IPS DF 19.7 (cell line): ENCODE results near the gene WDR75.
"Not testable (repeated sequence)": the region's sequence is repeated elsewhere in the genome, so short reads cannot be mapped to it uniquely, and the experiment has no call there.

Source experiments
- DNase-seq: peaks from one replicate; pipeline ENCODE4 v3.0.0-alpha.2; 2013; ENCODE audit warnings: low read depth, low spot score

The WDR75 gene

DNA sequence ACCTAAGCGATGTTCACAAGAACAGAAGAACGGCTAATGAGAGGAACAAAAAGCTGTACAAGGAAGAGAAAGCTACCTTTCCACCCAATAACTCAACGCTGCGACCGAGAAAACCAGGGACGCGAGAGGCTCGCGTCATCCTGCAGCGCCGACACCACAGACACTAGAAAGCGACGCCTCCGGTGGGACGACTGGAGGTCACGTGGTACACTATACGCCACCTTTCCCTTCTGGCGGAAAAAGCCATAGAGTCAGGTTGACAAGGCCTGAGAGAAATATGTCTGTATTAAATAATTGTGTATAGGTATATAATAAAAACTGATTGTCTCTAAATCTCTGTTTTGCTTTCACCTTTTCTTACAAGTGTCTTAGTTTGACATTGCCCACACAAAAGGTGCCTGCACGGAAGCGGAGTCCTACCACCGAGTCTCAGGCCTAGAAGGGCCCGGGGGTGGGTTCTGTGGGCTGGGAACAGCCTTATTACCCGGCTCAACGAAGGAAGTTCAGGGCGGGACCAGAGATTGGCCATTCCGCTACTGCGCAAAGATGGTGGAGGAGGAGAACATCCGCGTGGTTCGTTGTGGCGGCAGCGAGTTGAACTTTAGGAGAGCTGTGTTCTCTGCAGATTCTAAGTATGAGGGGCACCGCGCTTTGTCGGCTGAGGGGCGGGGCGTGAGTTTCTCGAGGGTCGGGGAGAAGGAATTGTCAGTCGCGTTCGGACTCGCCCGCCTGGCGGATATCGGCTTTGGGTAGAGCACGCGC is at the start of gene WDR75:
Gene WDR75, plus strand, starts transcription at position 528 of the 762 bp plus-strand sequence. Its CDS starts 19 bp downstream, at position 547.
- DNase-seq, result peak; percentile 75

DNA sequence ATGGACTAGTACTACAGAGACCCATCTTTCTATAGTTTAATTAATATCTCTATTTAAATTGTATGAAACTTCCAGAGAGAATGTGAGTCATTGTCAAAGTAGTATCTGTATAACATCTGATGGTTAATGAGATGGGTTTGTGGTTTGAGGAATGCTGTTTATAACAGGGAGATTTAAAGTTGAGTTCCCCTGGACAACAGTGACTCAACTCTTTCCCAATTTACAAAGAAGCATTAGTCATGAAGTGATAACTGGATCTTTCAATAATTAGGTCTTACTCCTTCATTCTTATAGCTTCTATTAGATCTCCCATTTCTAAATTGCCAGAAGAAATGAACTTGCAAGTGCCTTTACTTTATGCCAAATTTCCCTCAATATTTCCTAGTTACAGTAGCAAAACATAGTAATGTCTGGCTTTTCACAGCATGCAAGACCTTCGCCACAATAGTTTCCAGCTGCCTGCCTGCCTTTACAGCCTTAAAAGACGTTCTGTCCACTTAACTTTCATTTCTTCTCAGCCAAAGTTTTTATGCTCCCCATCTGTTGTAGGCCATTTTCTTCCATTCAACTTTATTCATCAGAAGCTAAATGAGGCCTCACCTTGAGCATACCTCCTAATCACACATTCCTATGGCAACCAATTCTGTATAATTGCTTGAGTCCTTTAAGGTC is 47.7 kb upstream of the WDR75 start:
- DNase-seq, result no peak

DNA sequence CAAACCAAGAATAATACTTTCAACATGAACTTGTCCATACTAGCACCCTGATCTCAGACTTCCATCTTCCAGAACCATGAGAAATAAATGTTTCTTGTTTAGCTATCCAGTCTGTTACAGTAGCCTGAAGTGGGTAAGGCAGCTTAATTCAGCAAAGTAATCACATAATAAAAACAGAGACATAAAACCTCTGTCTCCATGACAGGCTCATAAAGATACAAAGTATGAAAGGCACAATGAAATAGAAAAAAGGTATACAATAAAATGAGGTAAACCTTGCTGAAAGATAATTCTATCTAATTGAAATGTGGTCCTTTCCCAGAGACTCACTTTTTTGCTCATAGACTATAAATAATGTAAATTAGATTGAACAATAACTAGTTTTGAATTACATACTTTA is 46.7 kb upstream of the WDR75 start:
- DNase-seq, result no peak

DNA sequence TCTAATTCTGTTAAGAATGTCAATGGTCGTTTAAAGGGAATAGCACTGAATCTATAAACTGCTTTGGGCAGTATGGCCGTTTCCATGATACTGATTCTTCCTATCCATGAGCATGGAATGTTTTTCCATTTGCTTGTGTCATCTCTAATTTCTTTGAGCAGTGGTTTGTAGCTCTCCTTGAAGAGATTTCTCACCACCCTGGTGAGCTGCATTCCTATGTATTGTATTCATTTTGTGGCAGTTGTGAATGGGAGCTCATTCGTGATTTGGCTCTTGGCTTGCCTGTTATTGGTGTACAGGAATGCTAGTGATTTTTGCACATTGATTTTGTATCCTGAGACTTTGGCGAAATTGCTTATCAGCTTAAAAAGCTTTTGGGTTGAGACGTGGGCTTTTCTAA is 38.3 kb upstream of the WDR75 start:
- DNase-seq, result no peak

DNA sequence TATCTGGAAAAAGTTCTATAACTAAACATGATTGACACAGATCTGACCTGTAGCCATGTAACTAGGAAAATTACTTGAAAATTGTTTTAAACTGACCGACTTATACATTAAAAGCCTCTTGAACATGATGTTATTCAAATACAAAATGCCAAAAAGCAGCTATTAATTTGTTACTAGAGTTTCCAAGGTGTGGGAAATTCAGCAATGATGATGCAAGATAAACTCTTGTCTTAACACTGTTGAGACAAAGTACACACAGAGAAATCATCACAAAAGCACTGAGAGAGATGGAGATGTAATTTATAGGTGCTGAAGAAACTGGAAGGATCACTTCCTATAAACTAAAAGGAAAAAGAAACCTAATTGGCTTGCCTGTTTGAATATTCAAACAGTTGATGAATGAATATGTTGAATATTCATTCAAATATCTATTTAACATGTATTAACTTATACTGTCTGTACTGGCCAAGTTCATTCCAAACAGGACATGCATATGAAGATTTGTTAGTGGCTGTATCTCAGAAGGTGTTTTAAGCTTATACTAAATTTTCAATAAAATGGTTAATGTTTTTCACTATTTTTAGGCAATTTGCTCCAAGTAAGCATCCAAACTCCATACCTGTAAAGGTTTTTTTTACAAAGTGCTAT is 34.6 kb upstream of the WDR75 start:
- DNase-seq, result no peak

DNA sequence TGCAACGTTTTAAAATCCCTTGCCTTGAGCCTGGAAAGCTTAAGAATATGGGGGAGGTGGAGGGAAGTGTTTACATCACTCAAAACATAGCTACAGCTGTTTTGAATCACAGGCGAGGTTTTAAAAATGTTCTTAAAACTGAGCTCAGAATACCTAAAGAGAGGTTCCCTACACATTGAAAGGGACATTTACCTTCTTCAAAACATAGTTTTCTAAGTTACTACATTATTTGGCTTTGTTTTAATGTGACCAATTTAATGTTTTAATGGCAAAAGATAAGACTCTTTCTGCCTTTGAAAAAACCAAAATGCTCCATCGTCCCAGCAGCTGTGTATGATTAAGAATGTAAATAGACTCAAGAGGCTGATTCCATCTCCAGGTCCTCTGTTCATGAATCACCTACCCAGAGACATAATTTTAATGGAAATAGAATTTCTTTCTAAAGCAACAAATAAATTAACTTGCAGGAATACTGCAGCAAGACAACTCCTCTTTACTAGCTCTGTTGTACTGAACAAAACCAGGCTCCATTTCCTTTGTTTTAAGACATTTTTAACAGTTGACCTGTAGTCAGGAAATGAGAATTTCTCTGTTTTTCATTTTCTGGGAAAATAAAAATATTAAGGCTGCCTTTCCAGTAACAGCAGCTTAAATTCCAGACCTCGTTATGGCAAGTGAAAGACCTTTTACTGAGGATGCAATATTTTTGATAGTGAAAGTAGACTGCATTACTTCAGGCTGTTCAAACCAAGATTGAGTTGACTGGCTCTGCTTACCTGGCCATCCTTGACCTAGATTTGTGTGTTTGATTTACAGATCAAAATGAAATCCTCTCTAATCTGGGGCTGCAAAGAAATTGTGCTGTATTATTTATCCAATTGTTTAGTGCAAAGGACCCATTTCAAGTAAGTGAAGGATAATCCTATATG is 33.7 kb upstream of the WDR75 start:
- DNase-seq, result no peak

DNA sequence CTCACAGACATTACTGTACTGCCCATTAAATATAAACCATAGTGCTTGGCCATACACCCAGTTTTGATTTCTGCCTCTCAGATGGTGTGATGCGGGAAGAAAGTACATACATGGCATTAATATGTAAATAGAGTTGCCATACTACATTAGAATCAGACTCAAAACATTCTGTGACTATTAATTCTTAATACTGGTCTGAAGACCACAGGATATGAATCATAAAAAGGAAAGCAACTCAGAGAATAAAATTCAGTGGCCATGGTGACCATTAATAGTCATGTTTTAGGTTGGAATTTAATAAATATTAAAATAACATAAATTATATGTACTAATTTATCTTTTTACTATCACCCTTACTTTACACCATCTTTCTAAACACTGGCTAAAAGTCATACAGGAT is 33.0 kb upstream of the WDR75 start:
- no peak for DNase-seq

DNA sequence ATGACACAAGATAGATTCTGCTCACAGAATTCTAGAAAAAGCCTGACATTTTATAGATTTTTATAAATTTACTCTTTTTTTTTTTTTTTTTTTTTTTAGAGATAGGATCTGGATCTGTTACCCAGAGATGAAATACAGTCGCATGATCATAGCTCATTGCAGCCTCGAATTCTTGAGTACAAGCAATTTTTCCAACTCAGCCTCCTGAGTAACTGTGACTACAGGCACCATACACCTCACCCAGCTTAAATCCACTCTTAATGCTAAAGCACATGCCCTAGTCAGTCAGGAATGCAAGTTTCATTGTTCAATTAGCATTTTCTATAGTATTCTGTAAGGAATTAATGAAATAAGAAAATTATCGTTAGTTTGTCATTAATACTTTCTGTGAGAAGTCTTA is 32.1 kb upstream of the WDR75 start:
- DNase-seq, result no peak

DNA sequence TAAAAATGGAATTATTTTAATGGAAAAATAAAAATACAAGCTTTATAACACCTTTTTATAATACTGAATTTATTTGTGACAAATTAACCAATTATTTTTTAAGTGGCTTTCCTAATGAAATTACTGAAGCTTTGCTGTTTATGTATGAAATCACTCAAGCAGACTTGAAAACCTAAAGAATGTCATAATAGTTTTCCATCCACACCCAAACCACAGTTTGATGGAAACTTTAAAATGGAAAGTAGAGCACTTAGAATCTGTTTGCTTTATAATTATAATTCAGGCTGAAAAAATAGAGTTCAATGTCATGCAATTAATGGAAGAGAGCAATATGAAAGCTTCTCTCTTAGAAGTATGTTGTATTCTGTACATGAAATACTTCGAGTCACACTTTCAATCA is 31.6 kb upstream of the WDR75 start:
- DNase-seq, result no peak

DNA sequence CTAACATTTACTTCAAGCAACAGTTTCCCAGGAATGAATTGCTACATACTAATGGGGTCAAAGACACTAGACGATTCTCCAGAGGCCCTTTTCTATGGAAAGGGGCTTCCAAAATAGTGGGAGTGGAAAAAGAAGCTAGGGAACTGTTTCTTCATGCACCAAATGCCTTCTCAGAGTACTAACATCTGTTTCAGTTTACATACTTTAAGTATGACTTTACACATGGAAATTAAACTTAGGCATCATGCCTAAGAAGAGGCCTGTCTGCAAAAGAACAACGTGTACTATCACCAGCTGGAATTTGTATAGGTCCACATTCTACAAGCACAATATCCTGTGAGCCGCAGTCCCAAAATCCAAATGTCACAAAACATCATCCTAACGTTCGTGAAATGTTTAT is 29.4 kb upstream of the WDR75 start:
- no peak for DNase-seq

DNA sequence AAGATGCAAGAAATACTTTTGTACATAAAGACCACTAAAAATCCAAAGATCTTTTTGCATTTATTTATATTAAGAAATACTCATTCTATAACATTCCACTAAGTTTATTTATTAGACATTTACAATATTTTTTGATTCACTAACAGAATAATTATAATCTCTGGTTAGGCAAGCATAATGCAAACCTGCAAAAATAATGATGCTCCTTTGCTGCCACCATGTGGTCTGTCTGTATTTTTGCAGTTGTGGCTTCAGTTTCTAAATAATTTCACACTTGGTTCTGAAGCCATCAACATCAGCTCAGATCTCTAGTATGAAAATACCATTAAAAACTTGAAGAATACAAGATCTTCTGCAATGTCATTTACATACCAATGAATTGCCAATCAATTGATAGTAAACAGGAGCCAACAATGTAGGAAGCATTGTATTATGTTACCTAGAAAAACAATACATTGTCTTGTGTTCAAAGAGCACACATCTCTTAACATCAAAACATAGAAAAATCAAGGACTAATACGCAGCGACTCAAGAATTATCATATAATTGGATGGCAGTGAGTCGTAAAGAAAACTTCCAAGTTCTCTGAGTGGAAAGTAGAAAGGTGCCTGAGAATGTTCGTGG is 28.8 kb upstream of the WDR75 start:
- DNase-seq, result no peak

DNA sequence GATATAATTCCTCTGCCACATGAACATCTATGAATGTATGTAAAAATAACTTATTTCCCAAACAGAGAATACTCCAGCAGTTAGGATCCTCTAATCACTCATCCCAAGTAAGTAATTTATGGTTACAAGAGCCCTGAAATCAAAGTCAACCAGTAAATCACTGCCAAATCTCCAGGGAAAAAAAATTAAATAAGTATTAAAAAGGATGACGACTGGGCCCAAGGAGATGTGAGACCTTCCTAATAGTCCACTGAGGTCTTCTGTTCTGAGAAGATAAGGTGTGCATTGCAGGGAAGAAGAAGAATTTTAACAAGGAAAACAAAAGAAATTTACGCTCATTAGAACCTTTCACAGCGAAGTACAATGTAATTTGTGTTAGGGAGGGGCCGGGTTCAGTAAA is 28.0 kb upstream of the WDR75 start:
- no peak for DNase-seq

DNA sequence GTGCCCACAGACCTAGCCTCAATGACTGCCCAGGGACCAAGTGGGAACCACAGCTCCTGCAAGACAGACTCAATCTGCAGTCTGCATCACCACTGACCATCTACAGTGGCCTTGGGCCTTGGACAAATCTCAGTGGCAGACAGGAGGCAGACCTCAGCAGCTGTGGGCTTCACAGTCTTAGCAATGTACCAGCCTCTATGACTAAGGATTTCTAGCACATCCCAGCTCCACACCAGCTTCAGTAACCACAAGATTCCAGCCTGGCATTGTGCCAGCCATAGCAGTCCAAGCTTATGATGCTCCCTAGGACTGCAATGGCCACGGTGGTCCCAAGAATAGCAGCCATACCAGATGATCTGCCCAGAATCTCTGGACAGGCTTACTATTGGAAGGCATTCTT is 19.6 kb upstream of the WDR75 start:
- DNase-seq, result no peak

DNA sequence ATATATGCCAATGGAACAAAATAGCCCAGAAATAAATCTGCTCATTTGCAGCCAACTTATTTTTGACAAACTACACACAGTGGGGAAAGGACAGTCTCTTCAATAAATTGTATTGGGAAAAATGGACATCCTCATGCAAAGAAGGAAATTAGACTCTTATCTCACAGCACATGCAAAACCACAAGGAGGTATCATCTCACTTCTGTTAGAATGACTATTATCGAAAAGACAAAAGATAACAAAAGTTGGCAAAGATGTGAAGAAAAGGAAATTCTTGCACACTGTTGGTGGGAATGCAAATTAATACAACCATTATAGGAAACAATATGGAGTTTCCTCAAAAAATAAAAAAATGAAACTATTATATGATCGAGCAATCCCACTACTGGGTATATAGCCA is 16.3 kb upstream of the WDR75 start:
- no peak for DNase-seq

DNA sequence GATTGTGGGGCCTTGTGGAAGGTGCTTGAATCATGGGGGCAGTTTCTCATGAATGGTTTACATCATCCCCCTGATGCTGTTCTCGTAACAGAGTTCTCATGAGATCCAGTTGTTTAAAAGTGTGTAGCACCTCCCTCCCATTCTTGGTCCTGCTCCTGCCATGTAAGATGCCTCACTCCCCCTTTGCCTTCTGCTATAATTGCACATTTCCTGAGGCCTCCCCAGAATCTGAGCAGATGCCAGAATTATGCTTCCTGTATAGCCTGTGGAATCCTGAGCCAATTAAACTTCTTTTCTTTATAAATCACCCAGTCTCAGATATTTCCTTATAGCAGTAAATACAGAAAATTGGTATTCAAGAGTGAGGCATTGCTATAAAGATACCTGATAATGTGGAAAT is 15.6 kb upstream of the WDR75 start:
- no peak for DNase-seq

DNA sequence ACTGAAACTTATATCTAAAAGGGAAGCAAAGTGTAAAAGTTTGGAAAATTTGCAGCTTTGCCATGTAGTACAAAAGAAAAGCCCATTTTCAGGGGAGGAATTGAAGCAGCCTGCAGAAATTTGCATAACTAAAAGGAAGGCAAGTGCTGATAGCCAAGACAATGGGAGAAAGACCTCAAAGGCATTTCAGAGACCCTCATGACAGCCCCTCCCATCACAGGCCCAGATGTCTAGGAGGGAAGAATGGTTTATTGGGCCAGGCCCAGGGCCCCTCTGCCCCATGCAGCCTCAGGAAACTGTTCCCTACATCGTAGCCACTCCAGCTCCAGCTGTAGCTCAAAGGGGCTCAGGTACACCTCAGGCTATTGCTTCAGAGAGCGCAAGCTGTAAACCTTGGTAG is 14.4 kb upstream of the WDR75 start:
- DNase-seq, result peak; percentile 28

DNA sequence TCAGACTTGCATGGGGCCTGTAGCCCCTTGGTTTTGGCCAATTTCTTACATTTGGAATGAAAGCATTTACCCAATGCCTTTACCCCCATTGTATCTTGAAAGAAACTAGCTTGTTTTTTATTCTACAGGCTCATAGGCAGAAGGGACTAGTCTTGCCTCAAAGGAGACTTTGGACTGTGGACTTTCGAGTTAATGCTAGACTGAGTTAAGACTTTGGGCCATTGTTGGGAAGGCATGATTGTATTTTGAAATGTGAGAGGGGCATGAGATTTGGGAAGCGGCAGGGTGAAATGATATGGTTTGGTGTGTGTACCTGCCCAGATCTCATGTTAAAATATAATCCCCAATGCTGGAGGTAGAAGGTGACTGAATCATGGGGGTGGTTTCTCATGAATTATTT is 13.4 kb upstream of the WDR75 start:
- DNase-seq, result no peak

DNA sequence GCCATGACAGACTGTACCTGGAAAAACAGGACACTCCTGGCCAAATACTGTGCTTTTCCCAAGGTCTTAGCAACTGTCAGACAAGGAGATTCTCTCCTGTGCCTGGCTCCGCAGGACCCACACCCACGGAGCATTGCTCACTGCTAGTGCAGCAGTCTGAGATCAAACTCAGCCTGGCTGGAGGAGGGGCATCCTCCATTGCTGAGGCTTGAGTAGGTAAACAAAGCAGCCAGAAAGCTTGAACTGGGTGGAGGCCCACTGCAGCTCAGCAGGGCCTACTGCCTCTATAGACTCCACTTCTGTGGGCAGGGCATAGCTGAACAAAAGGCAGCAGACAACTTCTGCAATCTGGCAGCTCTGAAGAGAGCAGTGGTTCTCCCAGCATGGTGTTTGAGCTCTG is 10.8 kb upstream of the WDR75 start:
- not testable (repeated sequence) for DNase-seq

DNA sequence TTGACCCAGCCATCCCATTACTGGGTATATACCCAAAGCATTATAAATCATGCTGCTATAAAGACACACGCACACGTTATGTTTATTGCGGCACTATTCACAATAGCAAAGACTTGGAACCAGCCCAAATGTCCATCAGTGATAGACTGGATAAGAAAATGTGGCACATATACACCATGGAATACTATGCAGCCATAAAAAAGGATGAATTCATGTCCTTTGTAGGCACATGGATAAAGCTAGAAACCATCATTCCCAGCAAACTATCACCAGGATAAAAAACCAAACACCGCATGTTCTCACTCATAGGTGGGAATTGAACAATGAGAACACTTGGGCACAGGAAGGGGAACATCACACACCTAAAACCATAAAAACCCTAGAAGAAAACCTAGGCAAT is 5.5 kb upstream of the WDR75 start:
- DNase-seq, result not testable (repeated sequence)

DNA sequence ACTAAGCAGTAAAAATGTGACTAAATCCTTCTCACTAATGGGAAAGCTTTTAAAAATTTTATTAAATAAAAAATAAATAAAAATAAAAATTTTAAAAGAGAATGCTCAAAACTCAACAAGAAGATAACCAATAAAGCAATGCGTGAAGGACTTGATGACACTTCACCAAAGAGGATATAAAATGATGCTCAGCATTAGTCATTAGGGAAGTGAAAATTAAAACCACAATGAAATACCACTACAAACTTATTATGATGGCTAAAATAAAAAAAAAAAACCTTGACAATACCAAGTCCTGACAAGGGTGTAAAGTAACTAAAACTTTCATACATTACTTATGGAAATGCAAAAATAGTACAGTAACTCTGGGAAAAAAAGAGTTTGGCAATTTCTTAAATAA is 3.3 kb upstream of the WDR75 start:
- no peak for DNase-seq

DNA sequence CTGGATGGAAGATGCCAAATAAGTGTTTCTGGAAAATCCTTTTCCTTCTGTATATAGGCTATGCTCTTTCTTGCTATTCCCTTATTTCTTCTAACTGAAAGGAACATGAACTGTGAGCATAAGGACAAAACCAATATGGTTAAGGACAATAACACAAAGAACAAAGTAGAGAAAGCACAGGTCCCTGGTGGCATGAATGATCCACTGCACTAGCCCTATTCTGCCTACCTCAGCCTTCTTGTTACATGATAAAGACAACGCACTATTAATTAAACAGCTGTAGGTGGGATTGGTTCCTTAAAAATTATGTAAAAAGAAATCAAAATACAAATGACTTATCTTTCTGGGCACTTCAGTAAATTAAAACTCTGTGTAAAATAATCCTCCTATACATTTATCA is 1.9 kb upstream of the WDR75 start:
- no peak for DNase-seq

DNA sequence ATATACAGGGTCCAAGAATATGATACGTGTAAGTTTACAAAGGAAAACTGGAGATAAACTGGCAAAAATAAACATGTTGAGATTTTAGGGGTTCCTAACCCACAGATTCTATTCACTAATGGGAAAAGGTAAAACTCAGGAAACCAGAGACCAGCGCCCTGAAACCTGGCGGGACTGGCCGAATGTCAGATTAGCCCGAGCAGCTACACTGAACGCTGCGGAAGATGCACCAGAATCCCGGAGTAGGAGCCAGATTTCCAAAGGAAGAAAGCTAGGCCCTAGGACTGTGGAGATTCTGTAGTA is 679 bp upstream of the WDR75 start:
- DNase-seq, result no peak
